Bronchial epithelial cell (primary cell): ENCODE results near the gene PIP5K1B. TPM values are rescaled to one million over a fixed set of nuclear protein-coding genes. Genes with fewer than 3 reads are reported as not detected.

ENCODE experiments used
- DNase-seq: peaks from one replicate; pipeline ENCODE4 v3.0.0-alpha.2; 2010; ENCODE audit warnings: low read depth
- FAIRE-seq: peaks from 2 replicates; lab custom pipeline; 2011; peaks lifted over from hg19 to GRCh38; lab: Jason Lieb, UNC
- H3K27me3 ChIP-seq: 2 replicates; pipeline ENCODE4 v1.5.1; 2011; ENCODE audit warnings: low read length; ENCODE audit not compliant: control insufficient read depth, insufficient read depth
- H3K36me3 ChIP-seq: 2 replicates; pipeline ENCODE4 v1.5.1; 2011; ENCODE audit warnings: low read length; ENCODE audit not compliant: control insufficient read depth, insufficient read depth
- H3K4me3 ChIP-seq: 2 replicates; pipeline ENCODE4 v1.5.1; 2011; ENCODE audit warnings: mild to moderate bottlenecking, low read depth, low read length, control low read depth
- total RNA-seq: library from RNA; depleted of rRNA; stranded (reverse); fragments of >200 nt; gene quantifications from 2 replicates; pipeline ENCODE4 v1.2.1, GENCODE V29; 2014
- TF ChIP-seq, protein P1 (sequence below): IDR thresholded peaks from 2 replicates; pipeline ENCODE4 v1.5.1; 2011; ENCODE audit warnings: mild to moderate bottlenecking, moderate library complexity, low read length, control low read depth, inconsistent platforms; ENCODE audit not compliant: insufficient read depth, severe bottlenecking

The PIP5K1B gene
- total RNA-seq, 1 donor from 2014 or later = 2.9 TPM

DNA sequence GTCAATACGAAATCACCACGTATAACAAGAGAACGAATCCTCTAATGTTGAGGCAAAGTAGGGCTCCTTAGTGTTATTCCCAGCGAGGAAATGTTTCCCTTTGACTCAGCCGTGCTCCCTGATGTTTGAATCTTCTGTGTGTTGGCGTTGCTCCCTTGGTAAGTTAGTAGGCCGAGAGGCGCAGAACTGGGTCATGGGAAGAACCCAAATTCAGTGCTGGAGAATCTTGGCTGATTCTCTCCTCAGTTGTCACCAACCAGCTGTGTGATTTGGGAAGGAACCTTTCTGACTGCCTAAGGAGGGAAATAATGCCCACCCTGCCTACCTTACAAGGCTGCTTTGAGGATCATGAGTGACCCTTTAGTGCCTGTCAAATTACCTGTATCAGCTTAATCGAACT, 286.4 kb downstream of the PIP5K1B start:
- peak; percentile 85 for FAIRE-seq
- H3K27me3 ChIP-seq = no peaks in the 10 kb centered on the region

GRCh38 chr9:68995776-68996175, 290.7 kb downstream of the PIP5K1B start:
- TF ChIP-seq, protein P1, sequence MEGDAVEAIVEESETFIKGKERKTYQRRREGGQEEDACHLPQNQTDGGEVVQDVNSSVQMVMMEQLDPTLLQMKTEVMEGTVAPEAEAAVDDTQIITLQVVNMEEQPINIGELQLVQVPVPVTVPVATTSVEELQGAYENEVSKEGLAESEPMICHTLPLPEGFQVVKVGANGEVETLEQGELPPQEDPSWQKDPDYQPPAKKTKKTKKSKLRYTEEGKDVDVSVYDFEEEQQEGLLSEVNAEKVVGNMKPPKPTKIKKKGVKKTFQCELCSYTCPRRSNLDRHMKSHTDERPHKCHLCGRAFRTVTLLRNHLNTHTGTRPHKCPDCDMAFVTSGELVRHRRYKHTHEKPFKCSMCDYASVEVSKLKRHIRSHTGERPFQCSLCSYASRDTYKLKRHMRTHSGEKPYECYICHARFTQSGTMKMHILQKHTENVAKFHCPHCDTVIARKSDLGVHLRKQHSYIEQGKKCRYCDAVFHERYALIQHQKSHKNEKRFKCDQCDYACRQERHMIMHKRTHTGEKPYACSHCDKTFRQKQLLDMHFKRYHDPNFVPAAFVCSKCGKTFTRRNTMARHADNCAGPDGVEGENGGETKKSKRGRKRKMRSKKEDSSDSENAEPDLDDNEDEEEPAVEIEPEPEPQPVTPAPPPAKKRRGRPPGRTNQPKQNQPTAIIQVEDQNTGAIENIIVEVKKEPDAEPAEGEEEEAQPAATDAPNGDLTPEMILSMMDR = no peak
- DNase-seq = no peak
- Histone ChIP-seq H3K27me3 (no peaks in the 10 kb centered on the region), H3K4me3 (no peak overlapping the region), H3K36me3 (no peaks in the 10 kb centered on the region)
- FAIRE-seq = no peak

More for the DNA sequence above, 286.4 kb downstream of the PIP5K1B start:
- no peak for DNase-seq
- no peaks in the 10 kb centered on the region for H3K36me3 ChIP-seq
- no peak overlapping the region for H3K4me3 ChIP-seq
- TF ChIP-seq, protein P1 = no peak

DNA sequence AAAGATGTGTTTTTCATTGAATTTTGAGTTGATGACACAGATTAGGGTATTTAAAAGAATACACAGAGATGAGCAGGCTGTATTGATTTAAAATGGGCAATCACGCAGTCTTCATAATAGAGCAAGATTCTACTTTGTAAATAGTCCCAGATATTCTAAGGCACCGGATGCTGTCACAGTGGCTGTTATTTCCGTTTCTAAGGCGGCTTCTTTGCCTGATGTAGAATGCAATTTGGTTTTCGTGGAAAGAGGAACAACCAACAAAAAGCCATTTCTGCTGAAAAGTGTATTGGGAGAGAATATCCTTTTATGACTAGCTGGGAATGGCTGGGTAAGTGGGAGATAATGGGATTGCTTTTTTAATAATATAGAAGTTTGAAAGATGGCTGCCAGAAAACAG, 291.4 kb downstream of the PIP5K1B start:
- DNase-seq (no peak), FAIRE-seq (no peak)
- TF ChIP-seq, protein P1 = no peak

GRCh38 chr9:68997666-68998065, 292.6 kb downstream of the PIP5K1B start:
- no peaks in the 10 kb centered on the region for H3K36me3 ChIP-seq
- no peak overlapping the region for H3K4me3 ChIP-seq
- no peaks in the 10 kb centered on the region for H3K27me3 ChIP-seq
- TF ChIP-seq, protein P1 = no peak
- no peak for FAIRE-seq
- DNase-seq = no peak

More for the DNA sequence above, 291.4 kb downstream of the PIP5K1B start:
- Histone ChIP-seq H3K4me3 (no peak overlapping the region), H3K36me3 (no peaks in the 10 kb centered on the region), H3K27me3 (no peaks in the 10 kb centered on the region)

DNA sequence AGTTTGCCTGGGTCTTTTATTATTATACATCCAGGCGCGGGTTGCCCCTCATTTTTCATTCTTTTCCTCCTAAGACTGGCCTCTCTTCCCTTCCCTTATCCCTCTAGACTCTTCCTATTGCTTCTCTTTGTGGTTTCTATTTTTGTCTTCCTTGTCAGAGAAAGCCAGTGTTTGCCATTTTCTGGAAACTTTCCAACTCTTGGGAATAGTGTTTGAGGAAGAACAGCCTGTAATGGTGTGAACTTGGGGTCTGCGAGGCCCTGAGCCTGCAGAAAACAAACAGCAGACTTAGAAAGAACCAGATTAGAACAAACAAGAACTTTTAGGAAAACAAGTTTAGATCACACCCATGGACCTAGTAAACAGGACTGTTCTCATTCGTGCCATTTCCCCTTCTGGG, 293.3 kb downstream of the PIP5K1B start:
- TF ChIP-seq, protein P1 = no peak
- Histone ChIP-seq H3K4me3 (no peak overlapping the region), H3K36me3 (no peaks in the 10 kb centered on the region), H3K27me3 (no peaks in the 10 kb centered on the region)
- DNase-seq (no peak), FAIRE-seq (no peak)

DNA sequence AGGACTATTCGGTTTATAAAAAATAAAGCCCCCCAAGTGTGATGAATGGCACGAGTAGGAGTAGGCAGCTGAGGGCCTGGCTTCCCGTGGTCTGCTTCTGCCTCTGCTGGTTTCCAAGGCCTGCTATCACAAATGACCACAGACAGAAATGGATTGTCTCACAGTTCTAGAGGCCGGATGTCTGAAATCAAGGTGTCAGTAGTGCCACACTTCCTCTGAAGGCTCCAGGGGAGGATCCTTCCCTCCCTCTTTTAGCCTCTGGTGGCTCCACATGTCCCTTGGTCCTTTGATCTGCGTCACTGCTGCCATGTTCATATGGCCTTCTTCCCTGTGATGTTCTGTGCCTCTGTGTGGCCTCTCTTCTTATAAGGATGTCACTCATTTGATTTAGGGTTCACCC, 293.8 kb downstream of the PIP5K1B start:
- TF ChIP-seq, protein P1 = no peak
- DNase-seq (no peak), FAIRE-seq (peak; percentile 58)
- Histone ChIP-seq H3K4me3 (no peak overlapping the region), H3K36me3 (no peaks in the 10 kb centered on the region), H3K27me3 (no peaks in the 10 kb centered on the region)
